ENCODE results near the gene ZNF792.
"Not testable (repeated sequence)": the region's sequence is repeated elsewhere in the genome, so short reads cannot be mapped to it uniquely, and the experiment has no call there.

ZNF792 gene

DNA sequence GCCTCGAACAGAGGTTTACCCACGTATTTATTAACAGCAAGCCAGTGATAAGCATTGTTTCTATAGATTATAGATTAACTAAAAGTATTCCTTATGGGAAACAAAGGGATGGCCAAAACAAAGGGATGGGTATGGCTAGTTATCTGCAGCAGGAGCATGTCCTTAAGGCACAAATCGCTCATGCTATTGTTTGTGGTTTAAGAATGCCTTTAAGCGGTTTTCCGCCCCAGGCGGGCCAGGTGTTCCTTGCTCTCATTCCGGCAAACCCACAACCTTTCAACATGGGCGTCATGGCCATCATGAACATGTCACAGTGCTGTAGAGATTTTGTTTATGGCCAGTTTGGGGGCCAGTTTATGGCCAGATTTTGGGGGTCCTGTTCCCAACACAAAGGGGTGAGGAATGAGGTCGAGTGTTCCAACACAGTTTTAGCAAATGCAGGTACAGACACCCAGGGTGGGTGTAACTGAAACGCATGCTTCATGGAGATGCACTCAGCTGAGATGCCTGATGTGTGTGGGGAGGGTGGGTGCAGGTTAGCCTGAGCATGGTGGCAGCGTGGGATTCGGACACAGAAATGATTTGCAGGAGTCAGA, 6.3 kb upstream of the ZNF792 start:
- not testable (repeated sequence) for DNase-seq (ENCODE audit: low spot score)

- DNase-seq (ENCODE audit: low spot score), result no peak
Observed at GRCh38 chr19:34969721-34970120, 5.7 kb upstream of the ZNF792 start.

DNA sequence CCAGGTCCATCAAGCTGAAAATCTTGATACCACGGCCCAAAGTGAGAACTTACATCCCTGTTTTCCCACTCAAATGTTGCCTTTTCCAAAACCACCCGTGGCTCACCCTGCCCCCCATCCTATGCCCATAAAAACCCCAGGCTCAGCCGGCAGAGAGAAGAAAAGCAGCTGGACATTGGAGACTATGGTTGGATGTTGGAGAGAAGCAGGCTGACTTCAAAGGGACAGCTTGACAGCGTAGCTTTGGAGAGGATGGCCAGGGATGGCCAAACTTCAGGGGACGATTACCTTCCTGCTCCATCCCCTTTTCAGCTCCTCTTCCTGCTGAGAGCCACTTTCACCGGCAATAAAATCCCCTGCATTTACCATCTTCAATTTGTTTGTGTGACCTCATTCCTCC, 3.5 kb upstream of the ZNF792 start:
- no peak for DNase-seq (ENCODE audit: low spot score)

DNA sequence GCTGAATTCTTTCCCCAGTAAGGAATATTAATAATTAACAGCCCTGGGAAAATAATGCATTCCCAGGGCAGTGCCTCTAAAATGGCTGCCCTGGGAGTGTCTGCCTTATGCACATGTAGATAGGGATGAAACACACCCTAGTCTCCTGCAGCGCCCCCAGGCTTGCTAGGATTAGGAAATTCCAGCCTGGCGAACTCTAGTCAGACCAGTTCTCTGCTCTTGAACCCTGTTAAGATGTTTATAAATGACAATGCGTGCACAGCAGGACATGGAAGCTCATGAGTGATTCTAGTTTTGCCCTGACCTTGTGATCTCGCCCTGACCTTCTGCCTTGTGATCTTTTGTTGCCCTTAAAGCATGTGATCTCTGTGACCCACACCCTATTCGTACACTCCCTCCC, 1.5 kb upstream of the ZNF792 start:
- not testable (repeated sequence) for DNase-seq (ENCODE audit: low spot score)

- no peak for DNase-seq (ENCODE audit: low spot score)
Observed at GRCh38 chr19:34964598-34964997, 569 bp upstream of the ZNF792 start.

GRCh38 chr19:34962687-34963572, 1.1 kb downstream of the ZNF792 start:
- DNase-seq (ENCODE audit: low spot score), result no peak

- no peak for DNase-seq (ENCODE audit: low spot score)
Observed at GRCh38 chr19:34961775-34962686, 2.0 kb downstream of the ZNF792 start.

DNA sequence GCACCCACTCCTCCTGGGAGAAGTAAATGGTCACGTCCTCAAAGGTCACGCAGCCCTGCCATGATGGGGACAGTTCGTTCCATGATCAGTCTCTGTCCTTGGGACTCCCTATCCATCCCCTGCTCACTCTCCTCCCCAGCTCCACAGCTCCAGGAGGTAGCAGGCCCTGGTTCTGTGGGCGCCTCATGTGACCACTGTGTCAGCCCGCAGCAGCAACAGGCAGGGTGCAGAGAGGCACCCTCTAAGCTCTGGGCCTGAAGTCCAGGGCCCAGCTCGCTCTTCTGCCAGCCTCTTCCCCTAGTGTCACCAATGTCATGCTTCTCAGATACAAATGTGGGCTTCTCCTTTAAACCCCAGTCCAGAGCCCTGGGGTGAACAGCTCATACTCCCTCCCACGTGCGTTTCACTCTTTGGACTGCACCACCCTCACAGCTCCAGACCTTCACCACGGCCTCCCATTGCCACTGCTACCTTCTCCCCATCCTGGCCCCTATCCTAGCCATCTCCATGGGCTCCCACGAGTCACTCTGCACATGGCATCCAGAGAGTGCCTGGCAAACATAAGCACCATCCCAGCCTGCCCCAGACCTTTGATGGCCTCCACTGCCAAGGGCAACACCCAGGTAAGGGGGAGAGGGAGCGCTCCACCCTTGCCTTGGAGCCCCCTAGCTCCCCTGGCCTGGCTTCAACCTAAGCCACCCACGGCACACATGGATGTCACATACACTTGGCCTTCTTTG, 2.9 kb downstream of the ZNF792 start:
- no peak for DNase-seq (ENCODE audit: low spot score)

DNA sequence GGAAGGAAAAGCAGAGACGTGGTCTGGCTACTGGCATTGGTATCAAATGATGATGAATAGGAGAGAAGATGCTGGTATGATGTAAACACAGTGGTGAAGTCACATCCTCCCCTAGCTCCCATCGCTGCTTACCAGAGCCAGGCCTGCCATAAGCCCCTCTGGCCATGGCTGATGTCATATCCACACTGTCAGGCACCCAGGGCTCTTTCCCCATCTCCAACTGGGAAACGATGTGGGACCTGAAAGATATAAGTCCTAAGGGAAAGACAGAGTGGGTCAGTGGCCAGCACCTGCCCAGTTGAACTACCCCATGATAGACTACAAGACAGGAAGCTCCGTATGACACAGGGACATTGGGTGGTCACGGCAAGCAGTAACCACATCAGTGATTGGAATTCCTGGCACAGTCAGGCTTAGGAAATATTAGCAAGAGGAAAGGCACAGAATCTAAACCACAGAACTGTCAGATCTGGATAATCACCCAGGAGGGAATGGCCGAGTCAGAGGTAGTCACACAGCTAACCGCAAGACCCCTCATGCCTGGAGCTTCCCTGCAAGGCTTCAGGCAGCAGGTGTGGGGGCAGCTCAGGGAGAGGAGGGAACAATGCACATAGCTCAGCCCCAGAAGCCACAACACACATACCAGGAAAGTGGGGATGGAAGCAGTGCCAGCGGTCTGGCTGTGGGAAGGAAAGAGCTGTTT, 3.8 kb downstream of the ZNF792 start:
- DNase-seq (ENCODE audit: low spot score), result no peak

DNA sequence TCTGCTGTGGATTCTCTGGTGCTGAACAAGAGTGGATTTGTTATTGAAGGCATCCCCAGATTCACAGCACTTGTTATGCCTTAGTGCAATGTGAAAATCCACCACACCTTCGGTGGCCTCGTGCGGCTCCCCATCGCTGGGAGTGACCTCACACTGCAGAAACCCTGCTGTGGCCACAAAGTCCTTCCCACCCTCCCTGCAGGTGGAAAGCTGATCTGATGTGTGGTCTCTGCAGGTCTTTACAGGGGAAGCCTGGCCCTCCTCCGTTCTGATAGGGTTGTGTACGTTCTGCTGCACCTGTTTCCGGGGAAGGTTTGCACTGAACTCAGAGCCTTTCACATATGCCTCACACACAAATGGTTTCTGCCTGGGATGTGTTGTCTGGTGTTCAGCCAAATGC, 5.0 kb downstream of the ZNF792 start:
- no peak for DNase-seq (ENCODE audit: low spot score)

DNA sequence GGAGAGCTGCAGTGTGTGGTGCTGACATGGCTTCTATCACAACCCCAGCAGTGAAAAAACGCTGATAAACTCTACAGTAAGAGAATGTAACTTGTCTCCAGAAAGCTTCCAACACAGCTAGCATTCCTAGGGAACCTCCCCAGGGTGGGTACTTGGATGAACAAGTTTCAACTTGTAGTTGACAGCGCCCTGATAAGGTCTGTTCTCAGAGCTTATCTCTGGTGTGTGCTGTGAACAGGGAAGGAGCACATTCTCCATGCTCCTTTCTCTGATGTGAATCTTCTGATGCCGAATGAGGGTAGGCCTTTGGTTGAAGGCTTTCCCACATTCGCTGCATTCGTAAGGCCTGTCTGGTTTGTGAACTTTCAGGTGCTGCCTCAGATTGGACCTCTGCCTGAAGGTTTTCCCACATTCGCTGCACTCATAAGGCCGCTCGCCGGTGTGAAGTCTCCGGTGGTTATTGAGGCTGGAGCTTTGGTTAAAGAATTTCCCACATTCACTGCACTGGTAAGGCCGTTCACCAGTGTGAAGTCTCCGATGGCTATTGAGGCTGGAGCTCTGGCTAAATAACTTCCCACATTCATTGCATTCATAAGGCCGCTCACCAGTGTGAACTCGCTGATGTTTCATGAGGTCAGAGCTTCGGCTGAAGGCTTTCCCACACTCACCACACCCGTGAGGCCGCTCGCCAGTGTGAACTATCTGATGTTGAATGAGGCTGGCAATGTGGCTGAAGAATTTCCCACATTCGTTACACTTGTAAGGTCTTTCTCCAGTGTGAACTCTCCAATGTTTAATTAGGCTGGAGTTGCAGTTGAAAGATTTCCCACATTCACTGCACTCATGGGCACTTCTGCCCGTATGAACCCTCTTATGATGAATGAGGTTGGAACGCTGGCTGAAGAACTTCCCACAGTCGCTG, 5.9 kb downstream of the ZNF792 start:
- no peak for DNase-seq (ENCODE audit: low spot score)

DNA sequence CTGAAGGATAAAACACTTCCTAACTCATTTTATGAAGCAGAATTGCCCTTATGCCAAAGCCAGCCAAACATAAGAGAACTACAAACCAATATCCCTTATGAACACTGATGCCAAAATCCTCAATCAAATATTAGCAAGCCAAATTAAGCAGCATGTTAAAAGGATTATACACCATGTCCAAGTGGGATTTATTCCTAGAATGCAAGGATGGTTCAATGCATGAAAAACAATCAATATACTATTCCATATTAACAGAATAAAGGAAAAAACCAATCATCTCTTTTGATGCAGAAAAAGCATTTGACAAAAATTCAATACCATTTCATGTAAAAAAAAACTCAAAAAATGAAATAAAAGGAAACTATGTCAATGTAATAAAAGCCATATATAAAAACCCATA, 10.9 kb downstream of the ZNF792 start:
- DNase-seq (ENCODE audit: low spot score), result no peak

- no peak for DNase-seq (ENCODE audit: low spot score)
Observed at GRCh38 chr19:34943861-34944573, 20.0 kb downstream of the ZNF792 start.

- DNase-seq (ENCODE audit: low spot score), result no peak
Observed at GRCh38 chr19:34938886-34939285, 25.1 kb downstream of the ZNF792 start.

DNA sequence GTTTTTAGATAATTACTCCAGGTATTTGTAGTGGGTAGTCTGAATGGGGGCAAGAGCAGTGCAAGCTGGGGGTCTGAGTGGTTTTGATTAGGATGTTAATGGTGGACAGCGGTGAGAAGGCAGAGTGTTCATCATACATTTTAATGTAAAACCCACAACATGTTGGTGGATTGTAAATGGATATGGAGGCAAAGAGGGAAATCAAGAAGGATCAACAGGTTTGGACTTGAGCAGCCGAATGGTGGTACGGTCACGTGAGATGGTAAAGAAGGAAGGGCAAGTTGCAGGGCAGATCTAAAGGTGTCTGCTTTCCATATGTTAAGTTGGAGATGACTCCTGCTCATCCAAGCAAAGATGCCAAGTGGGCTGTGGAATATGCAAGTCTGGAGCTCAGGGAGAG, 27.8 kb downstream of the ZNF792 start:
- no peak for DNase-seq (ENCODE audit: low spot score)

DNA sequence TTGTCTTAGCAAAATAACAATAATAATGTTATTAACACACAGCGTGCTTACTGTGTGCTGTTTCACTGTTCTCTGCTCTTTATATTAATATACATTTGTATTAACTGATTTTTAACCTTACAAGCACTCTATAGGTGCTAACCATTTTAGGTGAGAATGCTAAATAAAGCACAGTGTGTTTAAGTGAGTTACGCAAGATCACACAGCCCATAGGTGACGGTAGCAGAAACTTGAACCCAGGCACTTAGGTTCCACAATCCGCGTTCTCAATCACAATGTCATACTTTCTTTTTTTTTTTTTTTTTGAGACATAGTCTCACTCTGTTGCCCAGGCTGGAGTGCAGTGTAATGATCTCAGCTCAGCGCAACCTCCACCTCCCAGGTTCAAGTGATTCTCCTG, 31.5 kb downstream of the ZNF792 start:
- DNase-seq (ENCODE audit: low spot score), result no peak

DNA sequence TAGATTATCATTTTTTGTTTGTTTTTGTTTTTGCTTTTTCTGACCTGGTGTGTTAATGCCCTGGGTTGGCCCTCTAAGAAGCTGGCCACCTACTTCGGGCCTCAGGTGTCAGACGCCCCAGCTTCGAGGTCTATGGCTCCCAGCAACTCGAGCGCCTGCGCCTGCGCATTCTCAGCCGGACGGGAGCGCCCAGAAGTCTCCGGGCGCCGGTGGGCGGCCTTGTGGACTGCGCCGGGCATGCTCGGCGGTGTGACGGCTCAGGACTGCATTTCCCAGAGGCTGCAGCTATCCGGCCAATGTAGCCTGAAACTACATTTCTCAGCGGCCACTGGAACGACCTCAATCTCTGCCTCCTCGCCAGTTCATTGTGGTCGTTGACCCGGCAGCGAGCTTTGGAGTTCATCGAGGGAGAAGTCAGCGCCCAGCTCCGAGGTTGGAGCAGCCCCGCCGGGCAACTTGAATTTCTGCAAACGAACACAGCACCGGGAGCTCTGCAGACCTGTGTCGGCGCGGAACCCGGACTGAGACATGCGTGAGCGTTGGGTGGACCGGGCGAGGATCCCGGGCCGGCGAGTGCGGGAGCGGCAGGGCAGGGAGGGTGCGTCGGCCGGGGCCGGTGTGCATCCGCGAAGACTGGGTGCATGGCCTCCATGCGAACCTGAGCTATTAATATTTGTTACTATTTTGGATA, 37.2 kb downstream of the ZNF792 start, which contains the start of gene ZNF30:
TSS of gene ZNF30 (plus strand) at position 219 of the 691 bp plus-strand sequence. CDS start 3,045 bp downstream, outside the sequence.
- peak; percentile 94 for DNase-seq (ENCODE audit: low spot score)

- no peak for DNase-seq (ENCODE audit: low spot score)
Observed at GRCh38 chr19:34926361-34926684, 37.7 kb downstream of the ZNF792 start.
